Dermis microvascular lymphatic vessel endothelial cell (primary cell): ENCODE results near the gene NEDD4L. TPM values are rescaled to one million over a fixed set of nuclear protein-coding genes. Genes with fewer than 3 reads are reported as not detected.
A peak's percentile ranks its signal among the peaks of the same experiment; 100 is the strongest.

Source experiments
- DNase-seq, 2 donors: peaks; one replicate each; pipeline versions ENCODE4 v3.0.0 to v3.0.0-alpha.2; 2010; ENCODE audit warnings: low read depth in 2 of 2
- total RNA-seq: library from RNA; depleted of rRNA; stranded (reverse); fragments of >200 nt; gene quantifications from 2 replicates; pipeline ENCODE4 v1.2.1, GENCODE V29; 2014

The NEDD4L gene
- total RNA-seq, 1 donor from 2014 or later = 9.2 TPM

- no peak for DNase-seq
These were observed 242.8 kb downstream of the NEDD4L start for GRCh38 chr18:58286632-58287352.

- no peak for DNase-seq
These were observed 243.6 kb downstream of the NEDD4L start for GRCh38 chr18:58287353-58288274.

GRCh38 chr18:58288921-58289797 is 245.1 kb downstream of the NEDD4L start:
- DNase-seq = peak in 1 of 2 donors; percentile 79

GRCh38 chr18:58290116-58290695 is 246.2 kb downstream of the NEDD4L start:
- DNase-seq = peak; percentile 57 to 85

GRCh38 chr18:58291131-58291530 is 247.1 kb downstream of the NEDD4L start:
- no peak for DNase-seq

- no peak for DNase-seq
These were observed 248.6 kb downstream of the NEDD4L start for GRCh38 chr18:58292638-58293037.

- no peak for DNase-seq
These were observed 253.2 kb downstream of the NEDD4L start for GRCh38 chr18:58297198-58297597.

- DNase-seq = no peak
These were observed 254.5 kb downstream of the NEDD4L start for GRCh38 chr18:58298251-58299134.

- DNase-seq = no peak
These were observed 255.1 kb downstream of the NEDD4L start for GRCh38 chr18:58299135-58299473.

- no peak for DNase-seq
These were observed 255.9 kb downstream of the NEDD4L start for GRCh38 chr18:58299936-58300335.

GRCh38 chr18:58300867-58301266 is 256.8 kb downstream of the NEDD4L start:
- peak in 1 of 2 donors; percentile 23 for DNase-seq

GRCh38 chr18:58302811-58303210 is 258.8 kb downstream of the NEDD4L start:
- no peak for DNase-seq

- DNase-seq = no peak
These were observed 259.3 kb downstream of the NEDD4L start for GRCh38 chr18:58303363-58303762.

GRCh38 chr18:58305792-58306191 is 261.8 kb downstream of the NEDD4L start:
- no peak for DNase-seq

GRCh38 chr18:58307441-58307840 is 263.4 kb downstream of the NEDD4L start:
- DNase-seq = no peak

- DNase-seq = no peak
These were observed 264.4 kb downstream of the NEDD4L start for GRCh38 chr18:58308463-58308862.

- no peak for DNase-seq
These were observed 265.1 kb downstream of the NEDD4L start for GRCh38 chr18:58309099-58309498.

GRCh38 chr18:58309610-58310239 is 265.7 kb downstream of the NEDD4L start:
- DNase-seq = no peak

GRCh38 chr18:58310517-58310916 is 266.5 kb downstream of the NEDD4L start:
- DNase-seq = peak in 1 of 2 donors; percentile 58

GRCh38 chr18:58311390-58311789 is 267.4 kb downstream of the NEDD4L start:
- no peak for DNase-seq
